Activated naive CD4-positive, alpha-beta T cell treated with anti-CD3 and anti-CD28 coated beads, Interleukin-2, amount 50 U/mL, for 16 hours (primary cell): ENCODE data around the gene PRKCH.
A peak's percentile ranks its signal among the peaks of the same experiment; 100 is the strongest.
"Not testable (repeated sequence)": the region's sequence is repeated elsewhere in the genome, so short reads cannot be mapped to it uniquely, and the experiment has no call there.

Experiments
- DNase-seq: peaks from one replicate; pipeline ENCODE4 v3.0.0-alpha.2; 2020

PRKCH gene

GRCh38 chr14:61396694-61397093 lies 75.3 kb downstream of the PRKCH start:
- no peak for DNase-seq

- DNase-seq = no peak
Measured at GRCh38 chr14:61397615-61398014, 76.2 kb downstream of the PRKCH start.

- DNase-seq = no peak
Measured at GRCh38 chr14:61398221-61398620, 76.8 kb downstream of the PRKCH start.

- no peak for DNase-seq
Measured at GRCh38 chr14:61399365-61399764, 78.0 kb downstream of the PRKCH start.

- no peak for DNase-seq
Measured at GRCh38 chr14:61401461-61401860, 80.1 kb downstream of the PRKCH start.

- no peak for DNase-seq
Measured at GRCh38 chr14:61403411-61403810, 82.0 kb downstream of the PRKCH start.

GRCh38 chr14:61404637-61405036 lies 83.3 kb downstream of the PRKCH start:
- no peak for DNase-seq

- DNase-seq = no peak
Measured at GRCh38 chr14:61406198-61406597, 84.8 kb downstream of the PRKCH start.

- DNase-seq = peak; percentile 48
Measured at GRCh38 chr14:61406675-61407074, 85.3 kb downstream of the PRKCH start.

- DNase-seq = no peak
Measured at GRCh38 chr14:61408498-61408897, 87.1 kb downstream of the PRKCH start.

- DNase-seq = no peak
Measured at GRCh38 chr14:61409782-61410181, 88.4 kb downstream of the PRKCH start.

GRCh38 chr14:61415934-61416333 lies 94.6 kb downstream of the PRKCH start:
- DNase-seq = not testable (repeated sequence)

- DNase-seq = no peak
Measured at GRCh38 chr14:61416591-61416990, 95.2 kb downstream of the PRKCH start.

- no peak for DNase-seq
Measured at GRCh38 chr14:61417141-61417540, 95.8 kb downstream of the PRKCH start.

- no peak for DNase-seq
Measured at GRCh38 chr14:61417883-61418455, 96.6 kb downstream of the PRKCH start.

- DNase-seq = no peak
Measured at GRCh38 chr14:61418746-61419145, 97.4 kb downstream of the PRKCH start.

- DNase-seq = no peak
Measured at GRCh38 chr14:61419201-61419600, 97.8 kb downstream of the PRKCH start.

- DNase-seq = peak; percentile 37
Measured at GRCh38 chr14:61420326-61420725, 98.9 kb downstream of the PRKCH start.

GRCh38 chr14:61421212-61421923 lies 100.0 kb downstream of the PRKCH start:
- DNase-seq = no peak

- DNase-seq = no peak
Measured at GRCh38 chr14:61426048-61426447, 104.7 kb downstream of the PRKCH start.

- no peak for DNase-seq
Measured at GRCh38 chr14:61428261-61428660, 106.9 kb downstream of the PRKCH start.

GRCh38 chr14:61429316-61429715 lies 107.9 kb downstream of the PRKCH start:
- DNase-seq = no peak

- no peak for DNase-seq
Measured at GRCh38 chr14:61430066-61430757, 108.8 kb downstream of the PRKCH start.

- DNase-seq = no peak
Measured at GRCh38 chr14:61433169-61433568, 111.8 kb downstream of the PRKCH start.
